GM12892 (cell line): Measurements from ENCODE around the gene CABLES1.

ENCODE experiments used
- POLR2A ChIP-seq: IDR thresholded peaks from 2 replicates; pipeline ENCODE4 v1.6.1; 2011; ENCODE audit warnings: low read depth, low read length, control low read depth
- TAF1 ChIP-seq: IDR thresholded peaks from 2 replicates; pipeline ENCODE4 v1.6.1; 2011; ENCODE audit warnings: low read depth, mild to moderate bottlenecking, control low read depth, low read length, borderline replicate concordance

- TF ChIP-seq POLR2A (no peak), TAF1 (no peak)
These were observed 35.7 kb upstream of the CABLES1 start for GRCh38 chr18:23099621-23100020.
